ENCODE measurements around the gene EBF3.

Gene EBF3

DNA sequence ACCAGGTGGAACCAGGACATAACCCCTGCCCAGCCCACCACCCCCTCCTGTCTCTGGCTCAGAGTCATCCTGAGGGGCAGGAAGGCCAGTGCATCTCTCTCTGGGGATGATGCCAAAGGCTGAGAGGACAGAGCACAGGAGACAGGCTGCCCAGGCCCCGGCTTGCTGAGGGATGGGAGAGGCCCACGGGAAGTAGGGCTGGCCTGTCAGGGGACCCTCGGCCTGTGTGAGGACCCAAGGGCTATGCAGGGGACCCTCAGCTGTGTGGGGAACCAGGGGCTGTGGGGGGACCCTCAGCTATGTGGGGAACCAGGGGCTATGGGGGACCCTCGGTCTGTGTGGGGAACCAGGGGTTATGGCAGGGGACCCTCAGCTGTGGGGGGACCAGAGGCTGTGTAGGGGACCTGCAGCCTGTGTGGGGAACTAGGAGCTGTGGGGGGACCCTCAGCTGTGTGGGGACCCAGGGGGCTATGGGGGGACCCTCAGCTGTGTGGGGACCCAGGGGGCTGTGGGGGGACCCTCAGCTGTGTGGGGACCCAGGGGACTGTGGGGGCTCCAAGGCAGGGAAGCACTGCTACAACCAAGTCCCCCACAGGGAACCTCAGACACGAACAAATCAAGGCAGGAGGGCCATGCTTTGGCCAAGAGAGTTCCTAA, 27.7 kb downstream of the EBF3 start:
- Histone ChIP-seq H3K9ac (ENCODE audit: low read length) (no peak overlapping the region), H3K4me3 (ENCODE audit: low read length) (no peak overlapping the region), H3K9me3 (ENCODE audit: insufficient read depth, low read length) (no peaks in the 10 kb centered on the region), H3K4me1 (ENCODE audit: low read length) (no peaks in the 10 kb centered on the region), H3K79me2 (ENCODE audit: low read length) (no peaks in the 10 kb centered on the region), H4K20me1 (ENCODE audit: insufficient read depth, low read length) (no peaks in the 10 kb centered on the region), H2AFZ (ENCODE audit: low read depth, low read length) (no peak overlapping the region), H3K4me2 (ENCODE audit: low read length) (no peak overlapping the region), H3K27ac (ENCODE audit: low read length) (no peak overlapping the region), H3K27me3 (ENCODE audit: low read depth, low read length) (no peaks in the 10 kb centered on the region), H3K36me3 (replicated peaks; ENCODE audit: low read depth, low read length) (no peaks in the 10 kb centered on the region)
- TF ChIP-seq CTCF (IDR thresholded peaks at IDR 0.05; ENCODE audit: low read depth, low read length) (no peak), EZH2phosphoT487 (IDR thresholded peaks at IDR 0.05; ENCODE audit: low read depth) (no peak)

DNA sequence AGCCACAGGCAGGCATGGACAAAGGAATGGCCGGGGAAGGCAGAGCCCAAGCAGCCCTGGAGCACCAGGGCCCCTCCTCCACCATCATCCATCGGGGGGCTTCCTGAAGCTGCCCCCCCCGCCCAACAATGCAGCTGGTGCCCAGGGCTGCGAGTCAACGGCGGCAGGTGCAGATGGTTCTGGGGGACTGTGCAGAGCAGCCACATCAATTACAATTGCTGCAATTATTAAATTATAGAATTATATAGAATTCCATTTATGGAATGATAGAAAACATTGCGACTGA, 28.3 kb downstream of the EBF3 start:
- TF ChIP-seq CTCF (IDR thresholded peaks at IDR 0.05; ENCODE audit: low read depth, low read length), result no peak
- TF ChIP-seq EZH2phosphoT487 (IDR thresholded peaks at IDR 0.05; ENCODE audit: low read depth), result no peak
- Histone ChIP-seq H3K4me1 (ENCODE audit: low read length) (no peaks in the 10 kb centered on the region), H4K20me1 (ENCODE audit: insufficient read depth, low read length) (no peaks in the 10 kb centered on the region), H3K79me2 (ENCODE audit: low read length) (no peaks in the 10 kb centered on the region), H3K9me3 (ENCODE audit: insufficient read depth, low read length) (no peaks in the 10 kb centered on the region), H3K27ac (ENCODE audit: low read length) (no peak overlapping the region), H3K4me3 (ENCODE audit: low read length) (no peak overlapping the region), H3K9ac (ENCODE audit: low read length) (no peak overlapping the region), H3K36me3 (replicated peaks; ENCODE audit: low read depth, low read length) (no peaks in the 10 kb centered on the region), H3K4me2 (ENCODE audit: low read length) (no peak overlapping the region), H3K27me3 (ENCODE audit: low read depth, low read length) (no peaks in the 10 kb centered on the region), H2AFZ (ENCODE audit: low read depth, low read length) (no peak overlapping the region)

- no peak overlapping the region for H3K9ac ChIP-seq (ENCODE audit: low read length)
- no peak overlapping the region for H3K4me3 ChIP-seq (ENCODE audit: low read length)
- no peaks in the 10 kb centered on the region for H3K36me3 ChIP-seq (replicated peaks; ENCODE audit: low read depth, low read length)
- no peak overlapping the region for H3K27ac ChIP-seq (ENCODE audit: low read length)
- no peak overlapping the region for H3K4me2 ChIP-seq (ENCODE audit: low read length)
- H3K79me2 ChIP-seq (ENCODE audit: low read length), result no peaks in the 10 kb centered on the region
- no peaks in the 10 kb centered on the region for H3K27me3 ChIP-seq (ENCODE audit: low read depth, low read length)
- H2AFZ ChIP-seq (ENCODE audit: low read depth, low read length), result no peak overlapping the region
- no peaks in the 10 kb centered on the region for H3K9me3 ChIP-seq (ENCODE audit: insufficient read depth, low read length)
- no peaks in the 10 kb centered on the region for H4K20me1 ChIP-seq (ENCODE audit: insufficient read depth, low read length)
- TF ChIP-seq CTCF (IDR thresholded peaks at IDR 0.05; ENCODE audit: low read depth, low read length) (no peak), EZH2phosphoT487 (IDR thresholded peaks at IDR 0.05; ENCODE audit: low read depth) (no peak)
- H3K4me1 ChIP-seq (ENCODE audit: low read length), result no peaks in the 10 kb centered on the region
Observed at GRCh38 chr10:129935102-129935866, 28.8 kb downstream of the EBF3 start.

DNA sequence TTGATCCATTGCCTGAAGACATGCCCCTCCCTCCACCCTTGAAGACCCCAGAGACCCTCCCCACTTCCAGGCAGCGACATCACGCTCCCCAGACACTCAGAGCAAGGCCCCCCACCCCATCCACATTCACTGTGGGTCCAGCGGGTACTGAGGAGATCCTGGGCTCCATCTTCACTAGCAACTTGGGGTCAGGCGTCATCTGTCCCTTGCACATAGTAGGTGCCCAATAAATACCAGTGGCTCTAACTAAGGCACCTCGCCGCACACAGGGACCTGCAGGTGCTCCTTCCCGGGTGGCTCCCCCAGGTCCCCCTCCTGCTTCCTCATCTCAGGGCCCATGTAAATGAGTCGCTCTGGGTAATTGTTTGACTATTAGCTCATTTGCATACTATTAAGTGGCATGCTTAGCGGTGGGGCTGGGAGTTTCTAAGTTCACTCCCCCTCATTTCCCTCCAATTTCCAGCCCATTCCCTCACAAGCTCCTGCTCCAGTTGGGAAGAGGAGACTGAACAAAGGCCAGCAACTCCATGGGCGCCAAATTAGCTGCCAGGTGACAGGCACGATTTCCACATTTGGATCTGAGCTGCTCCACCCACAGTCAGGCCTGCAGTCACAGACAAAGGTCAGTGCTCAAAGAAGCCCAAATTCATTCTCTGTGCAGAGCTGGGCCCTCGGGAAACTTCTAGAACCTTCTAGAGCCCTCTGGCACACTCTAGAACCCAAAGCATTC, 29.7 kb downstream of the EBF3 start:
- H3K4me2 ChIP-seq (ENCODE audit: low read length), result no peak overlapping the region
- H3K4me3 ChIP-seq (ENCODE audit: low read length), result no peak overlapping the region
- H4K20me1 ChIP-seq (ENCODE audit: insufficient read depth, low read length), result no peaks in the 10 kb centered on the region
- no peak overlapping the region for H3K9ac ChIP-seq (ENCODE audit: low read length)
- no peaks in the 10 kb centered on the region for H3K79me2 ChIP-seq (ENCODE audit: low read length)
- H3K9me3 ChIP-seq (ENCODE audit: insufficient read depth, low read length), result no peaks in the 10 kb centered on the region
- no peak overlapping the region for H2AFZ ChIP-seq (ENCODE audit: low read depth, low read length)
- no peaks in the 10 kb centered on the region for H3K4me1 ChIP-seq (ENCODE audit: low read length)
- TF ChIP-seq CTCF (IDR thresholded peaks at IDR 0.05; ENCODE audit: low read depth, low read length) (no peak), EZH2phosphoT487 (IDR thresholded peaks at IDR 0.05; ENCODE audit: low read depth) (no peak)
- H3K27ac ChIP-seq (ENCODE audit: low read length), result no peak overlapping the region
- H3K36me3 ChIP-seq (replicated peaks; ENCODE audit: low read depth, low read length), result no peaks in the 10 kb centered on the region
- H3K27me3 ChIP-seq (ENCODE audit: low read depth, low read length), result no peaks in the 10 kb centered on the region
